HEK293 (cell line): ENCODE measurements around the gene DNAH7.

Source experiments
- CTCF ChIA-PET: fragments of 350-600 bp; formaldehyde crosslinking; extraction: SDS; loops from one replicate; lab custom pipeline; 2021; ENCODE audit warnings: antibody characterized with exemption; lab: Yijun Ruan, JAX
- POLR2A ChIA-PET: fragments of 300-600 bp; formaldehyde crosslinking; extraction: SDS; loops from one replicate; lab custom pipeline; 2020; ENCODE audit warnings: antibody characterized with exemption, inconsistent platforms; lab: Yijun Ruan, JAX
- H3K27ac ChIP-seq: fragments of 200-500 bp; sonication (Bioruptor generic); 2 replicates; pipeline ENCODE4 v1.5.1; 2014; ENCODE audit warnings: low read depth, low read length, control low read depth, inconsistent platforms; ENCODE audit errors: extremely low read depth
- H3K36me3 ChIP-seq, 2 experiments: fragments of 200-500 bp in 1 of 2; sonication (Bioruptor generic) in 1 of 2; 1 replicate in 1 of 2; 2 replicates in 1 of 2; pipeline ENCODE4 v1.5.1; 2014 to 2017; ENCODE audit warnings: inconsistent platforms in 2 of 2, low read length in 2 of 2; ENCODE audit not compliant: control insufficient read depth in 2 of 2, insufficient read depth in 1 of 2
- H3K4me1 ChIP-seq: fragments of 200-500 bp; sonication (Bioruptor generic); 2 replicates; pipeline ENCODE4 v1.5.1; 2014; ENCODE audit warnings: mild to moderate bottlenecking, low read length, inconsistent platforms; ENCODE audit not compliant: control insufficient read depth, insufficient read depth
- H3K4me3 ChIP-seq: 2 replicates; pipeline ENCODE4 v1.5.1; 2011; ENCODE audit warnings: low read depth, mild to moderate bottlenecking, control low read depth, low read length, moderate library complexity
- H3K9me3 ChIP-seq: fragments of 200-500 bp; sonication (Bioruptor generic); 2 replicates; pipeline ENCODE4 v1.5.1; 2014; ENCODE audit warnings: low read depth, low read length, inconsistent platforms; ENCODE audit not compliant: control insufficient read depth, insufficient read depth
- PRDM10 ChIP-seq: fragments of 450-650 bp; formaldehyde crosslinking; IDR thresholded peaks from 2 replicates; pipeline ENCODE4 v1.5.1; 2016; ENCODE audit warnings: missing biosample characterization, missing genetic modification characterization
- PRDM6 ChIP-seq: fragments of 450-650 bp; formaldehyde crosslinking; IDR thresholded peaks from 2 replicates; pipeline ENCODE4 v1.5.1; 2017; ENCODE audit warnings: missing biosample characterization, missing genetic modification characterization
- SETDB1 ChIP-seq: IDR thresholded peaks from one replicate; pipeline ENCODE4 v1.6.1; 2017; ENCODE audit warnings: mild to moderate bottlenecking, low read length, moderate library complexity, mixed read lengths; ENCODE audit not compliant: insufficient read length
- ZFP3 ChIP-seq: fragments of 450-650 bp; formaldehyde crosslinking; IDR thresholded peaks from 2 replicates; pipeline ENCODE4 v1.5.1; 2016; ENCODE audit warnings: low read depth, missing biosample characterization, missing genetic modification characterization
- ZNF518A ChIP-seq: fragments of 450-650 bp; formaldehyde crosslinking; conservative IDR thresholded peaks from 2 replicates; pipeline ENCODE4 v1.5.1; 2016; ENCODE audit warnings: low read depth, missing biosample characterization, missing genetic modification characterization
- ZNF544 ChIP-seq: fragments of 450-650 bp; formaldehyde crosslinking; IDR thresholded peaks from 2 replicates; pipeline ENCODE4 v1.5.0; 2017; ENCODE audit warnings: missing biosample characterization, missing genetic modification characterization
- ZNF555 ChIP-seq: fragments of 450-650 bp; formaldehyde crosslinking; conservative IDR thresholded peaks from 2 replicates; pipeline ENCODE4 v1.5.1; 2017; ENCODE audit warnings: missing biosample characterization, mild to moderate bottlenecking, missing genetic modification characterization, inconsistent platforms
- ZNF571 ChIP-seq: fragments of 450-650 bp; formaldehyde crosslinking; IDR thresholded peaks from 2 replicates; pipeline ENCODE4 v1.5.0; 2017; ENCODE audit warnings: missing biosample characterization, missing genetic modification characterization
- ZNF654 ChIP-seq: fragments of 450-650 bp; formaldehyde crosslinking; IDR thresholded peaks from 2 replicates; pipeline ENCODE4 v1.5.1; 2016; ENCODE audit warnings: low read depth, missing biosample characterization, missing genetic modification characterization
- ZNF658 ChIP-seq: fragments of 450-650 bp; formaldehyde crosslinking; IDR thresholded peaks from 2 replicates; pipeline ENCODE4; 2016; ENCODE audit warnings: missing biosample characterization, missing genetic modification characterization
- ZNF747 ChIP-seq: fragments of 450-650 bp; formaldehyde crosslinking; IDR thresholded peaks from 2 replicates; pipeline ENCODE4 v1.5.1; 2016; ENCODE audit warnings: missing biosample characterization, missing genetic modification characterization
- ZNF777 ChIP-seq: fragments of 450-650 bp; formaldehyde crosslinking; IDR thresholded peaks from 2 replicates; pipeline ENCODE4 v1.5.1; 2017; ENCODE audit warnings: missing biosample characterization, missing genetic modification characterization, borderline replicate concordance
- ZNF791 ChIP-seq: fragments of 450-650 bp; formaldehyde crosslinking; IDR thresholded peaks from 2 replicates; pipeline ENCODE4 v1.5.1; 2016; ENCODE audit warnings: missing biosample characterization, missing genetic modification characterization
- ZSCAN16 ChIP-seq: fragments of 450-650 bp; formaldehyde crosslinking; IDR thresholded peaks from 2 replicates; pipeline ENCODE4 v1.5.1; 2016; ENCODE audit warnings: missing biosample characterization, missing genetic modification characterization
- ZSCAN18 ChIP-seq: fragments of 450-650 bp; formaldehyde crosslinking; IDR thresholded peaks from 2 replicates; pipeline ENCODE4 v1.5.1; 2016; ENCODE audit warnings: missing biosample characterization, missing genetic modification characterization
- TF ChIP-seq, protein P1 (sequence below): fragments of 450-650 bp; formaldehyde crosslinking; conservative IDR thresholded peaks from 2 replicates; pipeline ENCODE4 v1.5.1; 2016; ENCODE audit warnings: low read depth, missing biosample characterization, missing genetic modification characterization
- TF ChIP-seq, protein P2 (sequence below): fragments of 450-650 bp; formaldehyde crosslinking; IDR thresholded peaks from 2 replicates; pipeline ENCODE4 v1.5.1; 2017; ENCODE audit warnings: missing biosample characterization, missing genetic modification characterization
- TF ChIP-seq, protein P3 (sequence below): fragments of 450-650 bp; formaldehyde crosslinking; IDR thresholded peaks from 2 replicates; pipeline ENCODE4 v1.5.1; 2017; ENCODE audit warnings: missing biosample characterization, missing genetic modification characterization

Gene DNAH7

GRCh38 chr2:195850764-195851163 is 217.9 kb downstream of the DNAH7 start:
- Histone ChIP-seq H3K4me1 (no peaks in the 10 kb centered on the region), H3K36me3 (no peaks in the 10 kb centered on the region), H3K4me3 (no peak overlapping the region), H3K27ac (no peak overlapping the region), H3K9me3 (no peaks in the 10 kb centered on the region)
- CTCF ChIA-PET: interaction anchor here (0.7 kb wide), 1 partner anchor 9 kb away, joined by 3 read pairs; no protein-coding TSS in a partner anchor
- POLR2A ChIA-PET: no interaction called here
- TF ChIP-seq ZSCAN18 (tag by site-specific recombination): no peak
- no peak for TF ChIP-seq SETDB1
- TF ChIP-seq ZNF555 (tag by site-specific recombination): no peak
- no peak for TF ChIP-seq ZNF658
- no peak for TF ChIP-seq ZNF791 (tag by site-specific recombination)
- TF ChIP-seq ZNF571 (tag by site-specific recombination): no peak
- TF ChIP-seq ZNF654 (tag by site-specific recombination): no peak
- no peak for TF ChIP-seq ZNF518A (tag by site-specific recombination)
- no peak for TF ChIP-seq ZSCAN16 (tag by site-specific recombination)
- TF ChIP-seq ZNF544: no peak
- TF ChIP-seq, protein P1, sequence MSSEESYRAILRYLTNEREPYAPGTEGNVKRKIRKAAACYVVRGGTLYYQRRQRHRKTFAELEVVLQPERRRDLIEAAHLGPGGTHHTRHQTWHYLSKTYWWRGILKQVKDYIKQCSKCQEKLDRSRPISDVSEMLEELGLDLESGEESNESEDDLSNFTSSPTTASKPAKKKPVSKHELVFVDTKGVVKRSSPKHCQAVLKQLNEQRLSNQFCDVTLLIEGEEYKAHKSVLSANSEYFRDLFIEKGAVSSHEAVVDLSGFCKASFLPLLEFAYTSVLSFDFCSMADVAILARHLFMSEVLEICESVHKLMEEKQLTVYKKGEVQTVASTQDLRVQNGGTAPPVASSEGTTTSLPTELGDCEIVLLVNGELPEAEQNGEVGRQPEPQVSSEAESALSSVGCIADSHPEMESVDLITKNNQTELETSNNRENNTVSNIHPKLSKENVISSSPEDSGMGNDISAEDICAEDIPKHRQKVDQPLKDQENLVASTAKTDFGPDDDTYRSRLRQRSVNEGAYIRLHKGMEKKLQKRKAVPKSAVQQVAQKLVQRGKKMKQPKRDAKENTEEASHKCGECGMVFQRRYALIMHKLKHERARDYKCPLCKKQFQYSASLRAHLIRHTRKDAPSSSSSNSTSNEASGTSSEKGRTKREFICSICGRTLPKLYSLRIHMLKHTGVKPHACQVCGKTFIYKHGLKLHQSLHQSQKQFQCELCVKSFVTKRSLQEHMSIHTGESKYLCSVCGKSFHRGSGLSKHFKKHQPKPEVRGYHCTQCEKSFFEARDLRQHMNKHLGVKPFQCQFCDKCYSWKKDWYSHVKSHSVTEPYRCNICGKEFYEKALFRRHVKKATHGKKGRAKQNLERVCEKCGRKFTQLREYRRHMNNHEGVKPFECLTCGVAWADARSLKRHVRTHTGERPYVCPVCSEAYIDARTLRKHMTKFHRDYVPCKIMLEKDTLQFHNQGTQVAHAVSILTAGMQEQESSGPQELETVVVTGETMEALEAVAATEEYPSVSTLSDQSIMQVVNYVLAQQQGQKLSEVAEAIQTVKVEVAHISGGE (tag by site-specific recombination): no peak
- TF ChIP-seq, protein P2, sequence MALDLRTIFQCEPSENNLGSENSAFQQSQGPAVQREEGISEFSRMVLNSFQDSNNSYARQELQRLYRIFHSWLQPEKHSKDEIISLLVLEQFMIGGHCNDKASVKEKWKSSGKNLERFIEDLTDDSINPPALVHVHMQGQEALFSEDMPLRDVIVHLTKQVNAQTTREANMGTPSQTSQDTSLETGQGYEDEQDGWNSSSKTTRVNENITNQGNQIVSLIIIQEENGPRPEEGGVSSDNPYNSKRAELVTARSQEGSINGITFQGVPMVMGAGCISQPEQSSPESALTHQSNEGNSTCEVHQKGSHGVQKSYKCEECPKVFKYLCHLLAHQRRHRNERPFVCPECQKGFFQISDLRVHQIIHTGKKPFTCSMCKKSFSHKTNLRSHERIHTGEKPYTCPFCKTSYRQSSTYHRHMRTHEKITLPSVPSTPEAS (tag by site-specific recombination): no peak
- TF ChIP-seq ZFP3 (tag by site-specific recombination): no peak
- TF ChIP-seq PRDM6 (tag by site-specific recombination): no peak
- no peak for TF ChIP-seq ZNF777 (tag by site-specific recombination)
- no peak for TF ChIP-seq PRDM10
- TF ChIP-seq, protein P3, sequence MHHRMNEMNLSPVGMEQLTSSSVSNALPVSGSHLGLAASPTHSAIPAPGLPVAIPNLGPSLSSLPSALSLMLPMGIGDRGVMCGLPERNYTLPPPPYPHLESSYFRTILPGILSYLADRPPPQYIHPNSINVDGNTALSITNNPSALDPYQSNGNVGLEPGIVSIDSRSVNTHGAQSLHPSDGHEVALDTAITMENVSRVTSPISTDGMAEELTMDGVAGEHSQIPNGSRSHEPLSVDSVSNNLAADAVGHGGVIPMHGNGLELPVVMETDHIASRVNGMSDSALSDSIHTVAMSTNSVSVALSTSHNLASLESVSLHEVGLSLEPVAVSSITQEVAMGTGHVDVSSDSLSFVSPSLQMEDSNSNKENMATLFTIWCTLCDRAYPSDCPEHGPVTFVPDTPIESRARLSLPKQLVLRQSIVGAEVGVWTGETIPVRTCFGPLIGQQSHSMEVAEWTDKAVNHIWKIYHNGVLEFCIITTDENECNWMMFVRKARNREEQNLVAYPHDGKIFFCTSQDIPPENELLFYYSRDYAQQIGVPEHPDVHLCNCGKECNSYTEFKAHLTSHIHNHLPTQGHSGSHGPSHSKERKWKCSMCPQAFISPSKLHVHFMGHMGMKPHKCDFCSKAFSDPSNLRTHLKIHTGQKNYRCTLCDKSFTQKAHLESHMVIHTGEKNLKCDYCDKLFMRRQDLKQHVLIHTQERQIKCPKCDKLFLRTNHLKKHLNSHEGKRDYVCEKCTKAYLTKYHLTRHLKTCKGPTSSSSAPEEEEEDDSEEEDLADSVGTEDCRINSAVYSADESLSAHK (tag by site-specific recombination): no peak
- TF ChIP-seq ZNF747: no peak
